HCT116 (cell line): ENCODE data around the gene GID4. TPM values are rescaled to one million over a fixed set of nuclear protein-coding genes. Genes with fewer than 3 reads are reported as not detected.

Experiments
- ATAC-seq: fragments of 200-7000 bp; cut with Tn5 transposase; 2 replicates; pipeline ENCODE4 v1.9.1; 2020; ENCODE audit warnings: mild to moderate bottlenecking, moderate library complexity
- BruUV-seq: library from RNA; stranded (reverse); fragments of 400-500 nt; replicated peaks from 2 replicates; lab custom pipeline; 2021; lab: Mats Ljungman, UMichigan
- CTCF ChIA-PET: fragments of 300-600 bp; sonication (Branson Sonifier 250); formaldehyde crosslinking; loops from one replicate; lab custom pipeline; 2021; ENCODE audit warnings: antibody characterized with exemption; lab: Charles Lee
- POLR2A ChIA-PET: fragments of 300-600, 350-600 bp; sonication (Branson Sonifier 250); formaldehyde crosslinking; loops from one replicate; lab custom pipeline; 2021; ENCODE audit warnings: antibody characterized with exemption; lab: Charles Lee
- RAD21 ChIA-PET, 2 experiments: fragments of 300-600 bp; sonication (Branson Sonifier 250); formaldehyde crosslinking; loops; one replicate each; lab custom pipeline; 2023; ENCODE audit warnings: low total read pairs in 2 of 2; ENCODE audit not compliant: uncharacterized antibody in 2 of 2, unreplicated experiment in 2 of 2, low non-redundant PET in 1 of 2; lab: Charles Lee
- DNase-seq: peaks from one replicate; pipeline ENCODE4 v3.0.0-alpha.2; 2010; ENCODE audit warnings: low read depth, low spot score
- H2AFZ ChIP-seq: fragments of 200-600 bp; shearing (Covaris generic), sonication (generic); 2 replicates; pipeline ENCODE4 v1.6.1; 2017; ENCODE audit warnings: low read depth, mixed run types, mixed read lengths, antibody characterized with exemption, low read length; ENCODE audit not compliant: poor library complexity, severe bottlenecking
- H3K27ac ChIP-seq: 2 replicates; pipeline ENCODE4 v1.5.1; 2012; ENCODE audit warnings: low read depth, low read length
- H3K27me3 ChIP-seq: fragments of 200-600 bp; sonication (generic); 2 replicates; pipeline ENCODE4 v1.6.1; 2016; ENCODE audit warnings: mixed run types, low read length, mixed read lengths; ENCODE audit not compliant: insufficient read depth
- H3K36me3 ChIP-seq, 2 experiments: fragments of 200-500 bp in 1 of 2; fragments of 200-600 bp in 1 of 2; sonication (Bioruptor generic) in 1 of 2; sonication (generic) in 1 of 2; 2 replicates each; pipeline versions ENCODE4 v1.5.1 to v1.6.1; 2014 to 2016; ENCODE audit warnings: low read length in 2 of 2, inconsistent platforms in 1 of 2, mixed read lengths in 1 of 2, mixed run types in 1 of 2; ENCODE audit not compliant: insufficient read depth in 2 of 2, control insufficient read depth in 1 of 2
- H3K4me1 ChIP-seq, 2 experiments: fragments of 200-600 bp in 1 of 2; sonication (generic) in 1 of 2; 2 replicates each; pipeline versions ENCODE4 v1.5.1 to v1.6.1; 2012 to 2017; ENCODE audit warnings: low read length in 2 of 2, inconsistent platforms in 1 of 2, mild to moderate bottlenecking in 1 of 2, mixed read lengths in 1 of 2, mixed run types in 1 of 2, moderate library complexity in 1 of 2; ENCODE audit not compliant: insufficient read depth in 2 of 2, control insufficient read depth in 1 of 2
- H3K4me2 ChIP-seq: fragments of 200-600 bp; sonication (generic); 2 replicates; pipeline ENCODE4 v1.6.1; 2017; ENCODE audit warnings: mixed run types, low read length, mixed read lengths
- H3K4me3 ChIP-seq, 2 experiments: fragments of 200-600 bp in 1 of 2; sonication (generic) in 1 of 2; replicated peaks in 1 of 2; 2 replicates each; pipeline ENCODE4 v1.5.1; 2011 to 2016; ENCODE audit warnings: low read length in 2 of 2, control low read depth in 1 of 2, low read depth in 1 of 2, mild to moderate bottlenecking in 1 of 2, mixed read lengths in 1 of 2, mixed run types in 1 of 2
- H3K79me2 ChIP-seq: fragments of 200-600 bp; sonication (generic); 2 replicates; pipeline ENCODE4 v1.6.1; 2017; ENCODE audit warnings: mild to moderate bottlenecking, mixed run types, low read length, moderate library complexity, mixed read lengths; ENCODE audit not compliant: insufficient read depth
- H3K9ac ChIP-seq: fragments of 200-600 bp; sonication (generic); 2 replicates; pipeline ENCODE4 v1.6.1; 2016; ENCODE audit warnings: low read length, mixed read lengths
- H3K9me2 ChIP-seq: fragments of 200-600 bp; sonication (generic), shearing (Covaris generic); 2 replicates; pipeline ENCODE4 v1.6.1; 2017; ENCODE audit warnings: mixed run types, mild to moderate bottlenecking, moderate library complexity; ENCODE audit not compliant: insufficient read depth
- H3K9me3 ChIP-seq, 2 experiments: fragments of 200-500 bp in 1 of 2; fragments of 200-600 bp in 1 of 2; sonication (Bioruptor generic) in 1 of 2; sonication (generic) in 1 of 2; 2 replicates each; pipeline ENCODE4 v1.6.1; 2014 to 2017; ENCODE audit warnings: low read length in 2 of 2, mixed read lengths in 2 of 2, inconsistent platforms in 1 of 2, low read depth in 1 of 2, mild to moderate bottlenecking in 1 of 2, mixed run types in 1 of 2, moderate library complexity in 1 of 2; ENCODE audit not compliant: control insufficient read depth in 1 of 2, insufficient read depth in 1 of 2
- H4K20me1 ChIP-seq: fragments of 200-600 bp; sonication (generic), shearing (Covaris generic); 2 replicates; pipeline ENCODE4 v1.6.1; 2017; ENCODE audit warnings: mixed run types, mild to moderate bottlenecking, moderate library complexity; ENCODE audit not compliant: insufficient read depth
- CBX3 ChIP-seq: IDR thresholded peaks from 2 replicates; pipeline ENCODE4 v1.6.1; 2012; ENCODE audit warnings: low read depth
- CEBPB ChIP-seq: IDR thresholded peaks from 2 replicates; pipeline ENCODE4 v1.6.1; 2012; ENCODE audit warnings: low read depth
- EGR1 ChIP-seq: IDR thresholded peaks from 2 replicates; pipeline ENCODE4 v1.6.1; 2012; ENCODE audit warnings: low read depth
- EZH2 ChIP-seq: fragments of 200-600 bp; sonication (generic); IDR thresholded peaks from 2 replicates; pipeline ENCODE4 v1.6.1; 2017; ENCODE audit warnings: antibody characterized with exemption, mixed run types
- POLR2A ChIP-seq: IDR thresholded peaks from 2 replicates; pipeline ENCODE4 v1.7.0; 2011; ENCODE audit warnings: borderline replicate concordance; ENCODE audit not compliant: insufficient read depth, insufficient read length; ENCODE audit errors: extremely low read depth
- POLR2AphosphoS5 ChIP-seq: IDR thresholded peaks from 2 replicates; pipeline ENCODE4 v1.6.1; 2011; ENCODE audit warnings: mild to moderate bottlenecking, low read depth, low read length, moderate library complexity
- RAD21 ChIP-seq: IDR thresholded peaks from 2 replicates; pipeline ENCODE4 v1.6.1; 2012; ENCODE audit warnings: low read depth, mild to moderate bottlenecking
- SIN3A ChIP-seq: IDR thresholded peaks from 2 replicates; pipeline ENCODE4 v1.6.1; 2012; ENCODE audit warnings: low read depth
- SP1 ChIP-seq: IDR thresholded peaks from 2 replicates; pipeline ENCODE4 v1.6.1; 2012; ENCODE audit warnings: low read depth
- SRF ChIP-seq: IDR thresholded peaks from 2 replicates; pipeline ENCODE4 v1.6.1; 2012; ENCODE audit warnings: low read depth
- TCF7L2 ChIP-seq: IDR thresholded peaks from 2 replicates; pipeline ENCODE4 v1.7.0; 2011; ENCODE audit warnings: borderline replicate concordance, inconsistent platforms; ENCODE audit not compliant: insufficient read depth, insufficient read length; ENCODE audit errors: extremely low read depth
- YY1 ChIP-seq: IDR thresholded peaks from 2 replicates; pipeline ENCODE4 v1.6.1; 2011; ENCODE audit warnings: low read length, low read depth, moderate library complexity, mild to moderate bottlenecking; ENCODE audit not compliant: insufficient replicate concordance; ENCODE audit errors: extremely low read depth
- ZNF274 ChIP-seq: fragments of 200-500 bp; sonication (Bioruptor generic); IDR thresholded peaks from 2 replicates; pipeline ENCODE4 v1.6.1; 2014; ENCODE audit warnings: mild to moderate bottlenecking, low read depth, low read length, inconsistent platforms
- intact Hi-C: fragments of 100-400 bp; cut with micrococcal nuclease; formaldehyde crosslinking; loops from 2 replicates; pipeline ENCODE4 v1.10.0; 2022
- total RNA-seq: library from RNA; stranded (reverse); gene quantifications from one replicate; pipeline ENCODE4 v1.2.1, GENCODE V29; 2021; ENCODE audit not compliant: unreplicated experiment
- TF ChIP-seq, protein P1 (sequence below): IDR thresholded peaks from 2 replicates; pipeline ENCODE4 v1.6.1; 2012
- TF ChIP-seq, protein P2 (sequence below): IDR thresholded peaks from 2 replicates; pipeline ENCODE4 v1.6.1; 2012; ENCODE audit warnings: low read depth
- TF ChIP-seq, protein P3 (sequence below): IDR thresholded peaks from 2 replicates; pipeline ENCODE4 v1.6.1; 2011; ENCODE audit warnings: mild to moderate bottlenecking, low read length, moderate library complexity; ENCODE audit not compliant: insufficient replicate concordance; ENCODE audit errors: extremely low read depth

Gene GID4
- total RNA-seq, 1 experiment from 2014 or later = 10.8 TPM

DNA sequence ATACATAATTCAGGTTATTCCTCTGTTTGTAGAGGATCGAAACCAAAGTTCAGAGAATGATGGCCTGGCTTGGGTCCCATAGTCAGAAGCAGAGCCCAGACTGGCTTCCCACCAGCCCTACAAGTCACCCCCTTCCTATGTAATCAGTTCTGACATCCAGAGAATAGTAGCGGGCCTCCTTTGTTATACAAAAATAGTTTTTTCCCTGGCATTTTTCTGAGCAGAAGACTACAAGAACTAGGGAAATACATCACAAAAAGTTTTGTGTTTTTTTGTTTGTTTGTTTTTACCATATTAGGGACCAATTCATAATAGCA, 19.4 kb upstream of the GID4 start:
- CTCF ChIA-PET = no interaction called here
- no peaks in the 10 kb centered on the region for H3K79me2 ChIP-seq
- H3K27ac ChIP-seq = no peak overlapping the region
- POLR2A ChIA-PET = no interaction called here
- H3K36me3 ChIP-seq = peaks cover 0 to 3% of the 10 kb centered on the region in 2 experiments; a peak in 1 of 4 replicates
- no peak overlapping the region for H2AFZ ChIP-seq
- no peak overlapping the region for H3K4me2 ChIP-seq
- no TSS peak for BruUV-seq
- no peaks in the 10 kb centered on the region for H3K9me2 ChIP-seq
- no peak for DNase-seq
- intact Hi-C loops = no loop called here
- RAD21 ChIA-PET = no interaction called here
- TF ChIP-seq SP1 (no peak), TCF7L2 (no peak)
- TF ChIP-seq, all 23 proteins: peak for 0
- no peak for ATAC-seq
- H3K4me1 ChIP-seq = no peaks in the 10 kb centered on the region
- no peak overlapping the region for H3K9ac ChIP-seq
- no peaks in the 10 kb centered on the region for H3K27me3 ChIP-seq
- H3K9me3 ChIP-seq = no peaks in the 10 kb centered on the region
- no peak overlapping the region for H3K4me3 ChIP-seq
- H4K20me1 ChIP-seq = no peaks in the 10 kb centered on the region

DNA sequence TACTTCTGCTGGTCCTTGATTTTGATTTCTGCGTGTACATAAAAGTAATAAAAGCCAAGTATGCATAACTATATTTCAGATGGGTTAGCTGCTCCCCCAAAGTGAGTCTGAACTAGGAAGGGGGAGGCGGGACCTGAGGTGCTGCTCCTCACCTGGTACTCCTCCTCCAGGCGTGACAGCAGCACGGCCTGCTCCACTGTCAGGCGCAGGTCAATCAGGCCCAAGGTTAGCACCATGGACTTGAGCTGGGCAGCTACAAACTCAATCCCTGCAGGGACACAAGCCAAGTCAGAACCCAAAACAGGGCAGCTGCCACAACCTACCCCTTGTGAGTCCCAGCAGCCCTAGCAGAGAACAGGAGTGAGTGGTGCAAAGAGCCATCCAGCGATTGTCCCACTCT, 18.2 kb upstream of the GID4 start:
- POLR2A ChIA-PET = no interaction called here
- CTCF ChIA-PET = no interaction called here
- H3K27me3 ChIP-seq = no peaks in the 10 kb centered on the region

More for the DNA sequence above, 18.2 kb upstream of the GID4 start:
- Histone ChIP-seq H3K36me3 (no peaks in the 10 kb centered on the region), H3K27ac (no peak overlapping the region), H3K9ac (no peak overlapping the region), H3K4me3 (no peak overlapping the region), H3K9me3 (no peaks in the 10 kb centered on the region), H3K4me1 (peaks cover 0 to 10% of the 10 kb centered on the region in 2 experiments; a peak in 1 of 4 replicates), H3K4me2 (no peak overlapping the region)
- RAD21 ChIA-PET = no interaction called here
- DNase-seq (no peak), ATAC-seq (no peak)
- TF ChIP-seq SIN3A (no peak), YY1 (no peak), RAD21 (no peak), SRF (no peak), EZH2 (no peak), POLR2A (no peak), TCF7L2 (no peak), CEBPB (no peak), ZNF274 (no peak), EGR1 (no peak), POLR2AphosphoS5 (no peak), CBX3 (no peak)
- TF ChIP-seq, protein P1, sequence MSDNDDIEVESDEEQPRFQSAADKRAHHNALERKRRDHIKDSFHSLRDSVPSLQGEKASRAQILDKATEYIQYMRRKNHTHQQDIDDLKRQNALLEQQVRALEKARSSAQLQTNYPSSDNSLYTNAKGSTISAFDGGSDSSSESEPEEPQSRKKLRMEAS = no peak
- TF ChIP-seq, protein P2, sequence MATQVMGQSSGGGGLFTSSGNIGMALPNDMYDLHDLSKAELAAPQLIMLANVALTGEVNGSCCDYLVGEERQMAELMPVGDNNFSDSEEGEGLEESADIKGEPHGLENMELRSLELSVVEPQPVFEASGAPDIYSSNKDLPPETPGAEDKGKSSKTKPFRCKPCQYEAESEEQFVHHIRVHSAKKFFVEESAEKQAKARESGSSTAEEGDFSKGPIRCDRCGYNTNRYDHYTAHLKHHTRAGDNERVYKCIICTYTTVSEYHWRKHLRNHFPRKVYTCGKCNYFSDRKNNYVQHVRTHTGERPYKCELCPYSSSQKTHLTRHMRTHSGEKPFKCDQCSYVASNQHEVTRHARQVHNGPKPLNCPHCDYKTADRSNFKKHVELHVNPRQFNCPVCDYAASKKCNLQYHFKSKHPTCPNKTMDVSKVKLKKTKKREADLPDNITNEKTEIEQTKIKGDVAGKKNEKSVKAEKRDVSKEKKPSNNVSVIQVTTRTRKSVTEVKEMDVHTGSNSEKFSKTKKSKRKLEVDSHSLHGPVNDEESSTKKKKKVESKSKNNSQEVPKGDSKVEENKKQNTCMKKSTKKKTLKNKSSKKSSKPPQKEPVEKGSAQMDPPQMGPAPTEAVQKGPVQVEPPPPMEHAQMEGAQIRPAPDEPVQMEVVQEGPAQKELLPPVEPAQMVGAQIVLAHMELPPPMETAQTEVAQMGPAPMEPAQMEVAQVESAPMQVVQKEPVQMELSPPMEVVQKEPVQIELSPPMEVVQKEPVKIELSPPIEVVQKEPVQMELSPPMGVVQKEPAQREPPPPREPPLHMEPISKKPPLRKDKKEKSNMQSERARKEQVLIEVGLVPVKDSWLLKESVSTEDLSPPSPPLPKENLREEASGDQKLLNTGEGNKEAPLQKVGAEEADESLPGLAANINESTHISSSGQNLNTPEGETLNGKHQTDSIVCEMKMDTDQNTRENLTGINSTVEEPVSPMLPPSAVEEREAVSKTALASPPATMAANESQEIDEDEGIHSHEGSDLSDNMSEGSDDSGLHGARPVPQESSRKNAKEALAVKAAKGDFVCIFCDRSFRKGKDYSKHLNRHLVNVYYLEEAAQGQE = no peak
- TF ChIP-seq, protein P3, sequence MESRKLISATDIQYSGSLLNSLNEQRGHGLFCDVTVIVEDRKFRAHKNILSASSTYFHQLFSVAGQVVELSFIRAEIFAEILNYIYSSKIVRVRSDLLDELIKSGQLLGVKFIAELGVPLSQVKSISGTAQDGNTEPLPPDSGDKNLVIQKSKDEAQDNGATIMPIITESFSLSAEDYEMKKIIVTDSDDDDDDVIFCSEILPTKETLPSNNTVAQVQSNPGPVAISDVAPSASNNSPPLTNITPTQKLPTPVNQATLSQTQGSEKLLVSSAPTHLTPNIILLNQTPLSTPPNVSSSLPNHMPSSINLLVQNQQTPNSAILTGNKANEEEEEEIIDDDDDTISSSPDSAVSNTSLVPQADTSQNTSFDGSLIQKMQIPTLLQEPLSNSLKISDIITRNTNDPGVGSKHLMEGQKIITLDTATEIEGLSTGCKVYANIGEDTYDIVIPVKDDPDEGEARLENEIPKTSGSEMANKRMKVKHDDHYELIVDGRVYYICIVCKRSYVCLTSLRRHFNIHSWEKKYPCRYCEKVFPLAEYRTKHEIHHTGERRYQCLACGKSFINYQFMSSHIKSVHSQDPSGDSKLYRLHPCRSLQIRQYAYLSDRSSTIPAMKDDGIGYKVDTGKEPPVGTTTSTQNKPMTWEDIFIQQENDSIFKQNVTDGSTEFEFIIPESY = no peak
- TF ChIP-seq, all 23 proteins: peak for 0
- Histone ChIP-seq H2AFZ (no peak overlapping the region), H3K9me2 (no peaks in the 10 kb centered on the region), H3K79me2 (no peaks in the 10 kb centered on the region), H4K20me1 (no peaks in the 10 kb centered on the region)
- intact Hi-C loops = no loop called here
- no TSS peak for BruUV-seq
